Stimulated activated CD4-positive, alpha-beta T cell treated with anti-CD3 and anti-CD28 coated beads, Interleukin-4, amount 100 ng/mL, for 48 hours (primary cell): Measurements from ENCODE around the gene TGFB1I1.
A peak's percentile ranks its signal among the peaks of the same experiment; 100 is the strongest.
"Not testable (repeated sequence)": the region's sequence is repeated elsewhere in the genome, so short reads cannot be mapped to it uniquely, and the experiment has no call there.

ENCODE experiments used
- DNase-seq, 2 donors: peaks; one replicate each; pipeline ENCODE4 v3.0.0-alpha.2; 2020; ENCODE audit warnings: low read depth in 2 of 2

The TGFB1I1 gene

DNA sequence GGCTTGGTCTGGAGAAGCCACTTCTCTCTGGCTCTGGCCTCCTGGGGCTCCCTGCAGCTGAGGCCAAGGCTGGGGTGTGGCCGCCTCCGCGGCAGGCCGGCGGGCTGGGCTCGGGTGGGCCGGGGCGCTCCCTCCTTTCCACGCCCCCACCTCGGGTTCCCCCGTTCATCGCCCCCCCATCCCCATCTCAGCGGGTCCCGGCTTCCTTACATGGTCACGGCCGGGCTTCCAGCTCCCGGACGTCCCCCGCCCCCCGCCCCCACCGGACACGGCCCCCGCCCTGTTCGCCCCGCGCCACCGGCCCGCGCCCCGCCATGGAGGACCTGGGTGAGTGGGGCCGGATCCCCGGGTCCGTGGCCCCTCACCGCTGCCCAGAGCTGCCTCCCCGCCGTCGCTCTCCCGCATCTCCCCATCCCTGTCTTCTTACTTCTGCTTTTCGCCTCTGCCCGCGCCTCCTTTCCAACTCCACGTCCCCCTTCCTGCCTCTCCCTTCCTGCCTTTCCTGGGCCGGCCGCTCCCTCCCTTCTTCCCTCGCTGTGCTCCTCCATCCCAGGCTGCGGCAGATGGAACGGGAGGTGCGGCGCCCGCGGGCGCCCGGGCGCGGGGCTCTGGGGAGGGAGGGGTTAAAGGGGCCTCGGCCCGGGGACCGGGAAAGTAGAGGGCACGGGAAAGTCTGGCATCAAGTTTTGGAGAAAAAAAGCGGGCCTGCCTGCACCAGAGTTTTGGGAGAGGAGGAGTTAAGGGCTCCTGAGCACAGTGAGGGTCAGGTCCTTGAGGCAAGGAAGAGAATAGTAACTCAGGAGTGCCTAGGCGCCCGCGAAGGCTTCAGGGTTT lies at the start of gene TGFB1I1:
TGFB1I1 (plus strand) TSS at position 278 of the 834 bp plus-strand sequence; CDS start at position 315, 37 bp downstream.
- DNase-seq: no peak

DNA sequence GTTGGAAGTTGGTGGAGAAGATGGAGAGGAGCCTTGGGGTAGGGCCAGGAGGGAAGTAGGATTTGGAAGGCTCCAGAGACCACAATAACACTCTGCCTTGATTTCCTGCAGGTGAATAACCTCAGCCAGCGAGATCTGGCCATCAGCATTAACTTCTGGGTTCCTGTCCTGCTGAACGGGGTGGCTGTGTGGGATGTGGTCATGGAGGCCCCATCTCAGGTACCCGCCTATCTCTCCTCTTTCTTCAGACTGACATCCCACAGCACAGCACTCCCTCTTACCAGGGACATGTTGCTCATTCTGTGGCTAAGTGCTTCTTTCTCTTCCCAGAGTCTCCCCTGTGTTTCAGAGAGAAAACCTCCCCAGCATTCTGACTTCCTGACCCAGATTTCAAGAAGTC lies 48.7 kb upstream of the TGFB1I1 start:
- no peak for DNase-seq

DNA sequence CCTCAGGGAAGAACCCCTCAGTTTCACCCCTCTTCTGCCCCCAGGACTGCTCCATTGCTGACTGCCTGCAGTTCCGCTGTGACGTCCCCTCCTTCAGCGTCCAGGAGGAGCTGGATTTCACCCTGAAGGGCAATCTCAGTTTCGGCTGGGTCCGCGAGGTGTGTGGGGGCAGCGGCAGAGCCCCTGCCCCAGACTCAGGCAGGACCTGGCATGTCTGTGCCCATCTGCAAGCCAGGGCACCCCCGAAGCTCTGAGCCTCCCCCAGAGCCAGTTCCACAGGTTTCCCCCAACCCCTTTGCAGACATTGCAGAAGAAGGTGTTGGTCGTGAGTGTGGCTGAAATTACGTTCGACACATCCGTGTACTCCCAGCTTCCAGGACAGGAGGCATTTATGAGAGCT lies 48.2 kb upstream of the TGFB1I1 start:
- no peak for DNase-seq

DNA sequence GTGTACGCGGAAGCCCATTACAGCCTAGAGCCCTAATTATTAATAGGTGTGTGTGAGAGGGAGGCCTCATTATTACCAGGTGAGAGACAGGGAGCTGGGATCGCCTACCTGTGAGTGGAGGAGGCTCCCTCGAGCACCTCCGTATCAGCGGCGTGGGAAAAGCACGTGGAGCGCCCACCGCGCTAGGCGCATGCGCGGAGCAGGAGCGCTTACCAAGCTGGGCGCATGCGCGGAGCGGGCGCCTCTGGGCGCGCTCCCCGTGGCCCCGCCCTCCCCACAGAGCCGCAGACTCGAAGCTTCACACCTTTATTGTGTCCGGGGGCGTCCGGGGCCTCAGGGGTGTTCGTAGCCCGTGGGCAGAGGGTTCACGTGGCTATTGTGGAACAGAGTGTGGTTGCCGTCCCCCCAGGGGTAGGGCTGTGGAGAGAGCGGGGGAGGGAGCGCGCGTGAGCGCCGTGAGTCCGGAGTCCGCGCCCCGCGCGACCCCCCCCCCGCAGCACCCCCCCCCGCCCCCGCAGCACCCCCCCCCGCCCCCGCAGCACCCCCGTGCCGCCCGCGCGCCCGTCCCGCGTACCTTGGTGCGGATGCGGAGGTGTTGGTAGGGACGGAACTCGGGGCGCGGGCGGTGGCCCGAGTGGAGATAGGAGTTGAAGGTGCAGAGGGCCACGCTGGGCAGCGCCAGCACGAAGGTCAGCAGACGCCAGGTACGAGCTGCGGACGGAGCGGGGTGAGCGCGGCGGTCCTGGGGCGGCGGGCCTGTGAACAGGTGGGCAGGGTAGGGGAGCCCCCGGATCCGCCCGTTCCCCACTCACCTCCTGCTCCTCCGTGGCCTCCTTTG lies 44.3 kb upstream of the TGFB1I1 start:
- peak; percentile 30 to 52 for DNase-seq

DNA sequence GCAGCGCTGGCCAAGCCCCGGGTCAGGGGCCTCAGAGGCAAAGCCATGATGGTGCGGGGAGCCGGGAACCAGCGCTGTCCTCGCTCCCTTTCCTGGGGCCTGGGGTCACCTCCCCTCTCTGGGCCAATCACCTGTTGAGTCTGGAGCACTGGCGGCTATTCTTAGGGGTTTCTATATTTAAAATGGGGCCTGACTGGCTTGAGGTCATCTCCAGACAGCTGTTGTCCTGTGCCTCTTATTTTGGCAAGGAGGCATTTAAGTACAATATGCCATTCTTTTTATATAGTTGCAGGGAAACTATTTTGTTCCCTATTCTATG lies 43.7 kb upstream of the TGFB1I1 start, which contains the start of gene COX6A2:
COX6A2 (minus strand) TSS at position 82 of the 319 bp plus-strand sequence; CDS start at position 47, 35 bp downstream.
- DNase-seq: no peak

DNA sequence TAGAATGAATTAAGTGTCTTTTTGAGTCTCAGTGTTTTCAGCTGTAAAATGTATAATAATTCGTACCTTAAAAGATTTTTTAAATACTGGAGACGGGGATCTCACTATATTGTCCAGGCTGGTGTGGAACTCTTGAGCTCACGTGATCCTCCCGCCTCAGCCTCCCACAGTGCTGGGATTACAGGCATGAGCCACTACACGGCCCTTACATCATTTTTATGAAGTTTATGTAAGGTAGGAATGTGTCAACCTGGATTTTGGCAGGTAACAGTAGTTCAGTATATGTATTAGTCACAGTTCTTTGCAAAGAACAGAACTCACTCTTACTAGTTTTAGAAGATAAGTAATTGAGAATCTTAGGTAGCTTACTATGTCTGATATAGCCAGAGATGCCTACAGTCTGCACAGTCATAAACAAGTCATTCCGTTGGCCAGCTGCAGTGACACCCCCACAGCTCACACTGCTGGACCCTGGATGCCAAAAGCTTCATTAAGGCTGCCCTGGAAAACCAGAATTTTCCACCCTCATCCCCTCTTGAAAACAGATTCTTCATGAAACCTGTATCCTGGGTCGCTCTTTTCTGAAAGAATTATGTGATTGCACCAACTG lies 43.2 kb upstream of the TGFB1I1 start:
- DNase-seq: no peak

DNA sequence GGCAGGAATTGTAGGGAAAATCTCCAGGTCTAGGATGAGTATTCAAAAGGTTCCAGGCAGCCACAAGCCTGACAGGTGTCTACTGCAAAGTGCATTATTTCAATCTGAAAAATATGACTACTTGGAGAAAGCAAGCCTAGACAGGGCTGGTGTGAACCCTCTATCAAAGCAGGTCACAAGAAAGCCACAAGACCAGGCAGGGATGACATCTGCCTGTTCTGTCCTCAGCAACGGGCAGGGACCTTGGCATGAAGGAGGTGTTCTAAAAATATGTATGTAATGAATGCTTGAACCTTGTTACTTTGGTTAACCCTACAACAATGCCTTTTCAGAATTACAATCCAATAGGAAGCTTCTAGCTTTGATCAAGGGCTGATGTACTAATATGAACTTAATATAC lies 42.6 kb upstream of the TGFB1I1 start:
- no peak for DNase-seq

DNA sequence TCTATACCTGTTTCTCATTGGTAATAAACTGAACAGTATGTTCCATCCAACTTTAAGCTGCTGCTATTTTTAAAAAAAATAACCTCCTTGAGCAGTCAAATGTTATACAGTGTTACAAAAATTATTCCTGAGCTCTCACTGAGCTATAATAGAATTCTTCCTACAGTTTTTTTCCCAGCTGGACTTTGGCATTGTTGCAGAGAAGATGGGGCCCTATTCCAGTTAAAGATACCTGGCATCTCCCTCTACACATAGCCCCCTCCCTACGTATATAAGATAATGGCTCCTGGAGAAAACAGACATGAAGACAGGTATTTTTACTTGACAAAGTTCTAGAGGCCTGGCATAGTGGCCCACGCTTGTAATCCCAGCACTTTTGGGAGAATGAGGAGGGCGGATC lies 42.2 kb upstream of the TGFB1I1 start:
- DNase-seq: no peak

DNA sequence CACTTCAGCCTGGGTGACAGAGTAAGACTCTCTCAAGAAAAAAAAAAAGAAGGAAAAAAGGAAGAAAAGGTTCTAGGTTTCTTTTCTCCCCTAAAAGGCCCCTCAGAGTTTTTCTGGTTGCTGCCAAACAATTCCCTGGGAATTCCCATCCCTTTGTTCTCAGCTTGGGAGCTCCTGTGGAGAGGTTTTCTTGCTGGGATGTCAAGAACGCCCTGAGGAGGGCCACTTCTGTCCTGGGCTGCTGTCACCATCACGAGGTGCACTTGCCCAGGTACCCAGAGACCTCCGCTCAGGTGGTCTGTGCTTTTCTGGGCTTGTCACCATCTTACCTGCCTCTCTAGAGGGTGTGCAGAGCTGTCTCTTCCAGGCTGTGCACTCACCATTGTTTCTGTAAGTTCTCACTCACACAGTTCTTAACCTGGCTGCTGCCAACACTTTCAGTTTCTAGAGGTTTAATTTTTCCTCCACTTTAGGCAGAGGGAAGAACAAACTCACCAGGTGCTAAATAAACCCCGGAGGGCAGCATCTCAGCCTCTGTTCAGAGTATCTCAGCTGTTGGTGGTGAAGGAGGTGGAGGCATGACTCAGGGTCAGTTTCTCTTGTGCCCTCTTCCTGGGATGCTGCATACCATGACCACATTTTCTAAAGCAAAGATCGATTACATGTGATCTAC lies 41.4 kb upstream of the TGFB1I1 start:
- no peak for DNase-seq

DNA sequence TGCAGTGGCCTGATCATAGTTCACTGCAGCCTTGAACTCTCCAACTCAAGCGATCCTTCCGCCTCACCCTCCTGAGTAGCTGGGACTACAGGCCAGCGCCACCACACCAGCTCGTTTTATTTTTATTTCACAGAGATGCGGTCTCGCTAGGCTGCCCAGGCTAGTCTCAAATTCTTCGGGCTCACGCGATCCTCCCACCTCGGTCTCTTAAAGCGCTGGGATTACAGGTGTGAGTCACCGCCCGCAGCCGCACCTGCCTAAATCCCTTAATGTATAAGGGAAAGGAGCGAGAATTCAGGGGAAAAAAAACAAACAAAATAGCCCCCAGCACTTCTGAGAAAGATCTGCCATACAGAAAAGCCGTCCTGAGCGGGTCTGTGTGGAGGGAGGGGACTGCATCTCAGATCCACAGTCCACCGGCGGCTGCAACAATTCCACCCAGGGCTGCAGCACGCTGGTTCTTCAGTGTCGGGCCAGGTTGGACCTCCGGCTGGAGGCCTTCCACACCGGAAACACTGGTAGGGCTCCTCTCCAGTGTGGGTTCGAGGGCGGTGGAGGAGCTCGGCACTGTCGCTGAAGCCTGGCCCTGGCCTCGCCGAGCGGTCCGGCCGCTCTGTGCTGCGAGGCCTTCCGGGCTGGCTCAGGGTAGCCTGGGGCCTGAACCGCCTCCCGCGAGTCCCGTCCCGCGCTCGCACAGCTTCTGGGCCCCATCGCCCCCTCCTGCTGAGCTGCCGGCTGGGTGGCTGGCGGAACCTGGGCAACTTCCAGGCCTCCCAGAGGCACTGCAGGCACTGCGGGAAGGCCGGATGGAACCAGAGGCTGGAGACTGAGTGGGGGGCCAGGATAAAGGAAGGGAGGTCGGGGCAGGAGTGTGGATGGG lies 36.4 kb upstream of the TGFB1I1 start:
- no peak for DNase-seq

DNA sequence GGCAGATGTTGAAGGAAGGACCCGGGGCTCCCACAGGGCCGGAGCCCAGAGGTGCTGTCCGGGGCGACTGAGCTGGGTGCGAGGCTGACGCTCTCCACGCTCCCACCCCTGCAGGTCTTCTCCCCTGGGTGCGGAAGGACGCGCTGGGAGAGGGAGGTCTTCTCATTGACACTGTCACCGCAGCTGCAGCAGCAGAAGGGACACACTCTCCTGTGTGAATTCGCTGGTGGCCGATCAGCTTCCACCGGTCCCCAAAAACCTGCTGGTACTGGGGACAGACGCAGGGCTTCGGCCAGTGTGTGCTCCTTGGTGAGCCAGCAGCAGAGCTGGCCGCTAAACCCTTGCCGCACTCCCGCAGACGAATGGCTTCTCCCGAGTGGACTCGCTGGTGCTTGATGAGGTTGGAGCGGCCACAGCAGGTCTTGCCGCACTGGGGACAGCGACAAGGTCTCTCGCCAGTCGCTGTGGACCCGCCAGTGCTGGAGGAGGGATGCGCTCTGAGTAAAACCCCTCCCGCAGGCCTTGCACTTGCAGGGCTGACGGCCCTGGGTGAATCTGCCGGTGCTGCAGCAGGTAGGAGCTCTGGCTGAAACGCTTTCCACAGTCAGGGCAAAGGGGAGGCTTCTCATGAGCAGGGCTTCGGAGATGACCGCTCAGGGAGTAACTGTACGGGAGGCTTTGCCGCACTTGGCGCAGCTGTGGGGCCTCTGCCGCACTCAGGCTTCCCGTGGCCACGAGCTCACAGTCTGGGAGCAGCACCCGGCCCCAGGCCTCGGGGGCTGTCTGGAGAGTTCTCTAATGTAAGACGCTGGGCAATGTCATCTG lies 35.5 kb upstream of the TGFB1I1 start:
- DNase-seq: no peak

DNA sequence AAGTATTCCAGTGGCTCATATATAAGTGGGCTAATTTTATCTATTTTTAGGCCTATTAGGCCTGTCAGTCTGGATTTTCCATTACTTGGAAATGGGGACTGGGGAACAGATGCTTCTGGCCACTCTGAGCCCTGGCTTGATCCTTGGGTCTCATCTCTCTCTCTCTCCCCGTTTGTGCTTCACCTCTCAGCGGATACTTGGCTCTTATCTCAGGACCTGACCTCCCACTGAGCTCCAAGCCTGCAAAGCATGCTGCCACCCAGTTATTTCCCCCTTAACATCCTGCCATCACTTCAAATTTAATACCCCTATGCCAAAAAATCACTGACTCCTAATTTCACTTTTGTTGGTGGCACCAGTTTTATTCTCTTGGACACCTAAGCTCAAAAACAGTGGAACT lies 33.5 kb upstream of the TGFB1I1 start:
- DNase-seq: no peak

DNA sequence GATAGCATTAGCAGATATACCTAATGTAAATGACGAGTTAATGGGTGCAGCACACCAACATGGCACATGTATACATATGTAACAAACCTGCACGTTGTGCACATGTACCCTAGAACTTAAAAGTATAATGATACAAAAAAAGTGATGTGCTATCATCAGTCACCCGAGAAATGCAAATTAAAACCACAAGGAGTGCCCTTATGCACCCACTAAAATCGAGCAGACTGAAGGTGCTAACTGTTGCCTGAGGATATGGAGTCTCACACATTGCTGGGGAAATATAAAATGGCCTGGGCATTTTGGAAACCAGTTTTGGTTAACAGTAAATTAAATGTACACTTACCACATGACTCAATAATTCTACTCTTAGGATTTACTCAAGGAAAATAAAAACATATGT lies 32.9 kb upstream of the TGFB1I1 start:
- DNase-seq: not testable (repeated sequence)

DNA sequence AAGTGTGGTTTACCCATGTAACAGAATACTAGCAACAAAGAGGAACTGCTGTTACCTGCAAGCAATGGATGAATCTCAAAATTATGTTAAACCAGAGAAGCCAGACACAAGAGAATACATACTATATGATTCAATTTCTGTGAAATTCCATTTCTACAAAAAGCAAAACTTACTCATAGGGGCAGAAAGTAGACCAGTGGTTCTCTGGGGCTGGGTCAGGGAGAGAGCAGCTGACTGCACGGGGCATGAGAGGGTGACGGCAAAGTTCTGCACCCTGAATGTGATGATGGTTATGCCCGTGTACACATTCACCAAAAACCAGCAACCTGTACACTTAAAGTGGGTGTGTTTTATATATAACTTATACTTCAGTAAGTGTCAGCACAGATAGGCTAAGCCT lies 32.4 kb upstream of the TGFB1I1 start:
- DNase-seq: no peak

DNA sequence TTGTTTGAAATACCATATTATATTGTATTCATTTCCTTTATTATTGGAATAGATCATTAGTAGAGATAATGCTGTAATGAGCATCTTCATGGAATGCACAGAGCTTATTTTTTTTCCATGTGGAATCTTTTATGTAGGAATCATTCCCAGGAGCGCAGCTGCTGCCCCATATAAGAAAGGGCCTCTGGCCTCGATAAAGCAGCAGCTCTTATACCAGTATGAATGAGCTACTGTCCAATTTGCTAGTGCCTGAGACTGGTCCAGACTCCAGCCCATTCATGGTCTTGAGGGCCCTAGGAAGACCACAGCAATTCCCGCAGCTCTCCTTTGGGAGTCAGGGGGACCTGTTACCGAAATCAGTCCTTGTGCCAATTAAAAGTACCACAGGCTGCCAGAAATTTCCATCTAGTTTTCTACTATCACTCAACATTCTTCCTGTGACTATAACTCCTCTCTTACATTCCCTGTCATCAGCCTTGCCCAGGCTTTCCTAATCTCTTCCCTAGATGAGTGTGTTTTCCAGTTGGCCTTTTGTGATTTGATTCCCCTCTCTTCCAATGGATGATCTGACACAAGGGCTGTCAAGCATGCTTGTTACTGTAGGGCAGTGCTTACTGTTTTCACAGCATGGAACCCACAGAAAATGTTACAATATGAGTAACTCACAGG lies 31.3 kb upstream of the TGFB1I1 start:
- DNase-seq: no peak

DNA sequence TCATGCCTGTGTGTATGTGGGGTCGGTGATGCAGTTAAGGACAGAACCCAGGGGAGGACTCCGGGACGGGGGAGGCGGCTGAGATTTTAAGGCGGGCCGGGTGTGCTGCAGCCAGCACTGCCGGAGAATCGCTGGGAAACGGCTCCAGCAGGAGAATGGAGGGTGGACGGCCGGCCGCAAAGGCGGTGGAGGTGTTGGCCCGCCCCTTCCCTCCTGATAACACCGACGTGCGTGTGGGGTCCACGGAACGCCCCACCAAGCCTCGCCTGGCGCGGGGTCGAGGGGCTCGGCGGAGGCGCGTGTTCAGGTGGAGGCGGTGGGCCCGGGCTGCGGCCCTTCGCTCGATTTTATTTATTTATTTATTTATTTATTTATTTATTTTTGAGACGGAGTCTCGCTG lies 30.0 kb upstream of the TGFB1I1 start:
- DNase-seq: no peak

DNA sequence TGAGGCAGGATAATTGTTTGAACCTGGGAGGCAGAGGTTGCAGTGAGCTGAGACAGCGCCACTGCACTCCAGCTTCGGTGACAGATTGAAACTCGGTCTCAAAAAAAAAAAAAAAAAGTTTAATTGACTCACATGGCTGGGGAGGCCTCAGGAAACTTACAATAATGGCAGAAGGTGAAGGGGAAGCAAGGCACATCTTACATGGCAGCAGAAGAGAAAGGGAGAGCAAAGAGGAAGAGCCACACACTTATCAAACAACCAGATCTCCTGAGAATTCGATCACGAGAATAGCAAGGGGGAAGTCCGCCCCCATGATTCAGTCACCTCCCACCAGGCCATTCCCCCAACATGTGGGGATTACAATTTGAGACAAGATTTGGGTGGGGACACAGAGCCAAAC lies 26.0 kb upstream of the TGFB1I1 start:
- DNase-seq: not testable (repeated sequence)

DNA sequence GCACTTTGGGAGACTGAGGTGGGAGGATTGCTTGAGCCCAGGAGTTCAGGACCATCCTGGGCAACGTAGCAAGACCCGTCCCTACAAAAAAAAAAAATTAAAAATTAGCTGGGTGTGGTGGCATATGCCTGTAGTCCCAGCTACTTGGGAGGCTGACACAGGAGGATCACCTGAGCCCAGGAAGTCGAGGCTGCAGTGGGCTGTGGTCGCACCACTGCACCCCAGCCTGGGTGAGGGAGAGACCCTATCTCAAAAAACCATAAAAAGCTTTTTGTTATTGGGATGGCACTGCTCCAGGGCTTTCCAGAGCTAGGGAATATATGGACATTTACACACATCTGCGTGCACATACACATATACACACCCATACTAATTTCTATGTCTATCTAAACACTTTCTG lies 20.8 kb upstream of the TGFB1I1 start:
- DNase-seq: no peak

DNA sequence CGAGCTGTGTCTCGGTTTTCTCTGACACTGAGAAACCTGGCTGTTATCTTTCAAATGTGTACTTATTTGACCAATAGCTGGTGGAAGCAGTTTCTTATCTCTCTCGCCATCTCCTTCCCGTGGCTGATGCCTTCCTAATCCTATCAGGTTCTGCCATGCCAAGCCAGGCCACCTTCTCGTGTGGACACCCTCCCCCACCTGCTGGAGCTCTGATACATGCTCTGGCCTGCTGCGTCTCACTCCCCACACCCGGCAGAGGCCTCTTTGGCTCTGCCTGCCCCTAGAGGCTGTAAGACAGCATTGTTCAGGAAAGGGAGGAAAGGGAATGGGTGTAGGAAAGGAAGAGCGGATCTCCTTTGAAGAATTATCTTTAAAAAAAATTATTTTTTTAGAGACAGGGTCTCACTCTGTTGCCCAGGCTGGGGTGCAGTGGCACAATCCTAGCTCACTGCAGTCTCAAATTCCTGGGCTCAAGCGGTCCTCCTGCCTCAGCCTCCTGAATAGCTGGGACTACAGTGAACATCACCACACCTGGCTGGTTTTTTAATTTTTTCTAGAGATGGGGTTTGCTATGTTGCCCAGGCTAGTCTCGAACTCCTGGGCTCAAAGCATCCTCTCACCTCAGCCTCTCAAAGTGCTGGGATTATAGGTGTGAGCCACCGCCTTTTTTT lies 20.1 kb upstream of the TGFB1I1 start:
- no peak for DNase-seq
